ENCODE results near the gene SLC22A3. TPM values are rescaled to one million over a fixed set of nuclear protein-coding genes. Genes with fewer than 3 reads are reported as not detected.

SLC22A3 gene
- total RNA-seq, 1 experiment from 2014 or later = 0.09 TPM

DNA sequence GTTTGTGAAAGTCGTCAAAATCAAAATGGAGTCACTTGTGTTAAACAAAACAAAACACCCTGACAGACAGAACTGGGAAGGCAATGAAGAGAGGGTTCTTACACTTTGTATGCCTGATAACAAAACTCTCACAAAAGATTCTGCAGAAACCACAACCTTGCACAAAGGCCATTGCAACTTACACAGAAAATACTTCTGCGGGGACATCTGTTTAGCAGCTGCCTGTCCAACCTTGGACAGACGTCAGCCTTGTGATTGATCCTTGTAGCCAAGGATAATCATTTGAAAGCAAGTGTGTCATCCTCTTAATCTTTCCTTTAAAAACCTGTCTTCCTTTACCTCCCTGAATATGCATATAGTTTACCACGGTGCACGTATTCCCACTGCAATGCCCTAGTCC, 17.0 kb upstream of the SLC22A3 start:
- intact Hi-C loops (cut with micrococcal nuclease) = no loop called here
- Mint-ChIP-seq H3K27me3 (ENCODE audit: insufficient read depth, unreplicated experiment) (no peaks in the 10 kb centered on the region), H3K9me3 (ENCODE audit: unreplicated experiment) (peaks cover 8% of the 10 kb centered on the region), H3K4me3 (ENCODE audit: unreplicated experiment) (no peak overlapping the region), H3K27ac (ENCODE audit: low read depth, unreplicated experiment) (no peak overlapping the region), H3K36me3 (ENCODE audit: insufficient read depth, unreplicated experiment) (no peaks in the 10 kb centered on the region), H3K4me1 (ENCODE audit: insufficient read depth, unreplicated experiment) (no peaks in the 10 kb centered on the region)
- DNase-seq (ENCODE audit: unreplicated experiment) = no peak
- BruUV-seq (replicated peaks) = no TSS peak
- TF ChIP-seq, protein P1, sequence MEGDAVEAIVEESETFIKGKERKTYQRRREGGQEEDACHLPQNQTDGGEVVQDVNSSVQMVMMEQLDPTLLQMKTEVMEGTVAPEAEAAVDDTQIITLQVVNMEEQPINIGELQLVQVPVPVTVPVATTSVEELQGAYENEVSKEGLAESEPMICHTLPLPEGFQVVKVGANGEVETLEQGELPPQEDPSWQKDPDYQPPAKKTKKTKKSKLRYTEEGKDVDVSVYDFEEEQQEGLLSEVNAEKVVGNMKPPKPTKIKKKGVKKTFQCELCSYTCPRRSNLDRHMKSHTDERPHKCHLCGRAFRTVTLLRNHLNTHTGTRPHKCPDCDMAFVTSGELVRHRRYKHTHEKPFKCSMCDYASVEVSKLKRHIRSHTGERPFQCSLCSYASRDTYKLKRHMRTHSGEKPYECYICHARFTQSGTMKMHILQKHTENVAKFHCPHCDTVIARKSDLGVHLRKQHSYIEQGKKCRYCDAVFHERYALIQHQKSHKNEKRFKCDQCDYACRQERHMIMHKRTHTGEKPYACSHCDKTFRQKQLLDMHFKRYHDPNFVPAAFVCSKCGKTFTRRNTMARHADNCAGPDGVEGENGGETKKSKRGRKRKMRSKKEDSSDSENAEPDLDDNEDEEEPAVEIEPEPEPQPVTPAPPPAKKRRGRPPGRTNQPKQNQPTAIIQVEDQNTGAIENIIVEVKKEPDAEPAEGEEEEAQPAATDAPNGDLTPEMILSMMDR (IDR thresholded peaks at IDR 0.05; ENCODE audit: unreplicated experiment) = no peak
- CTCF ChIA-PET = no interaction called here
- POLR2A ChIA-PET = no interaction called here

DNA sequence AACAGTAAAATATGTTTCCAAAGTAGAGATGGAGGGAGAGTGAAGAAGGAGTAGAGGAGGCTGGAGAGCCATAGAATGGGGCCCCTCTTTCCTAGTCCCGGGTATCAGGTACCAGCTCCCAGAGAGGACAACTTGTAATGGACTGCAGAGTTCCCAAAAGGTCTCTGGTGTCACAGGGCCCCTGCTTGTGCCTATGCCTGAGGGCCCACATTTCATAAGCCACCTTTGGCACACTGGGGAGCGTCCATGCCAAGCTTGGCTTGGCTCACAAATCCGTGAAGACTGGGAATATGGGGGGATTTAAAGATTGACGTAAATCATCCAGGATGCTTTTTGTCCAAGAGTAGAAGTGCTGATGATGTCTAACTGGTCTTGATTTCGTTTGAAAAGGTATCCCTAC, 16.4 kb upstream of the SLC22A3 start:
- H3K4me3 Mint-ChIP-seq (ENCODE audit: unreplicated experiment) = no peak overlapping the region
- no peak for DNase-seq (ENCODE audit: unreplicated experiment)
- H3K27ac Mint-ChIP-seq (ENCODE audit: low read depth, unreplicated experiment) = no peak overlapping the region
- no peaks in the 10 kb centered on the region for H3K4me1 Mint-ChIP-seq (ENCODE audit: insufficient read depth, unreplicated experiment)
- intact Hi-C loops (cut with micrococcal nuclease) = no loop called here
- ChIA-PET CTCF (no interaction called here), POLR2A (no interaction called here)
- BruUV-seq (replicated peaks) = no TSS peak
- H3K27me3 Mint-ChIP-seq (ENCODE audit: insufficient read depth, unreplicated experiment) = no peaks in the 10 kb centered on the region
- H3K9me3 Mint-ChIP-seq (ENCODE audit: unreplicated experiment) = peaks cover 8% of the 10 kb centered on the region
- no peaks in the 10 kb centered on the region for H3K36me3 Mint-ChIP-seq (ENCODE audit: insufficient read depth, unreplicated experiment)
- TF ChIP-seq, protein P1 (IDR thresholded peaks at IDR 0.05; ENCODE audit: unreplicated experiment) = no peak

- Mint-ChIP-seq H3K4me1 (ENCODE audit: insufficient read depth, unreplicated experiment) (peaks cover 7% of the 10 kb centered on the region), H3K4me3 (ENCODE audit: unreplicated experiment) (no peak overlapping the region), H3K36me3 (ENCODE audit: insufficient read depth, unreplicated experiment) (no peaks in the 10 kb centered on the region), H3K27me3 (ENCODE audit: insufficient read depth, unreplicated experiment) (no peaks in the 10 kb centered on the region), H3K9me3 (ENCODE audit: unreplicated experiment) (peaks cover 8% of the 10 kb centered on the region), H3K27ac (ENCODE audit: low read depth, unreplicated experiment) (no peak overlapping the region)
- TF ChIP-seq, protein P1 (IDR thresholded peaks at IDR 0.05; ENCODE audit: unreplicated experiment) = no peak
- no peak for DNase-seq (ENCODE audit: unreplicated experiment)
- intact Hi-C loops (cut with micrococcal nuclease) = no loop called here
- POLR2A ChIA-PET = no interaction called here
- CTCF ChIA-PET = no interaction called here
- BruUV-seq (replicated peaks) = no TSS peak
Observed at GRCh38 chr6:160333101-160333500, 15.1 kb upstream of the SLC22A3 start.

DNA sequence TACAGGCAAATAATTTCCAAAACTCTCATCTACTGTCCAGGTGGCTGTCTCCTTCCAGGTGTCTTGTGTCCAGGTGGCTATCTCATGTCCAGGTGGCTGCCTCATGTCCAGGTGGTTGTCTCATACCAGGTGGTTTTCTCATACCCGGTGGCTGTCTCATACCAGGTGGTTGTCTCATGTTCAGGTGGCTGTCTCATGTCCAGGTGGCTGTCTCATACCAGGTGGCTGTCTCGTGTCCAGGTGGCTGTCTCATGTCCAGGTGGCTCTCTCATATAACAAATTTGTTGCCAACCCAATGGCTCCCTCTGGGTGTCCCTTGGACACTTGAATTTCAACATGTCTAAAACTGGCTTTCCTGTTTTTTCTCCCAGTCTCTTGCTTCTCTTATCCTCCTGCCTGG, 14.3 kb upstream of the SLC22A3 start:
- DNase-seq (ENCODE audit: unreplicated experiment) = no peak
- no TSS peak for BruUV-seq (replicated peaks)
- ChIA-PET CTCF (no interaction called here), POLR2A (no interaction called here)
- no peak overlapping the region for H3K27ac Mint-ChIP-seq (ENCODE audit: low read depth, unreplicated experiment)
- no peaks in the 10 kb centered on the region for H3K27me3 Mint-ChIP-seq (ENCODE audit: insufficient read depth, unreplicated experiment)
- peaks cover 8% of the 10 kb centered on the region for H3K9me3 Mint-ChIP-seq (ENCODE audit: unreplicated experiment)
- TF ChIP-seq, protein P1 (IDR thresholded peaks at IDR 0.05; ENCODE audit: unreplicated experiment) = no peak
- peaks cover 7% of the 10 kb centered on the region for H3K4me1 Mint-ChIP-seq (ENCODE audit: insufficient read depth, unreplicated experiment)
- no peak overlapping the region for H3K4me3 Mint-ChIP-seq (ENCODE audit: unreplicated experiment)
- intact Hi-C loops (cut with micrococcal nuclease) = no loop called here
- H3K36me3 Mint-ChIP-seq (ENCODE audit: insufficient read depth, unreplicated experiment) = no peaks in the 10 kb centered on the region

Data from MCF 10A (cell line).